Upper lobe of left lung (tissue), 4 donors: Measurements from ENCODE around the gene MAN2B2.

Experiments
- CTCF ChIP-seq, 6 experiments: fragments of 450-650 bp in 4 of 6; fragments of 200-600 bp in 2 of 6; sonication (generic) in 2 of 6; IDR thresholded peaks; one replicate each; pipeline ENCODE4 v1.5.1; 2016 to 2019; ENCODE audit warnings: antibody characterized with exemption in 6 of 6
- POLR2A ChIP-seq, 4 donors: fragments of 450-650 bp; IDR thresholded peaks; one replicate each; pipeline ENCODE4 v1.5.1; 2016 to 2017; ENCODE audit warnings: antibody characterized with exemption in 4 of 4, mild to moderate bottlenecking in 2 of 4

DNA sequence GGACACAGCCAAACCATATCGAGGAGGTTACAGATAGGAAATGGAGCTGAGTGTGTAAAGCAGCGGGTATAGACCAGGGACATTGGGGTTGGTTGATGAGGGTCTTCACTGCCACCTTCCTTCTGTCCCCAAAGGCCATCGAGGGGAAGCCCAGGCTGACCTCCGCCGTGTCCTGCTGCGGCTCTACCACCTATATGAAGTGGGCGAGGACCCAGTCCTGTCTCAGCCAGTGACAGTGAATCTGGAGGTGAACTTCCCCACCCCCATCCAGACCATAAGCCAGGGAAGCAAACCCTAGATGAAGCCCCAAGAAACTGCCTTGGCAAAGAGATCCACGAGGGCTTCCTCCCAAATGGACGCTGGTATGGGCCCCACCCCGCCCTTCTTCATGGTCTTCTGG is 42.3 kb downstream of the MAN2B2 start:
- TF ChIP-seq POLR2A (IDR thresholded peaks at IDR 0.05) (no peak), CTCF (IDR thresholded peaks at IDR 0.05) (no peak)
